Kidney epithelial cell (primary cell): ENCODE data around the gene GFM1. TPM values are rescaled to one million over a fixed set of nuclear protein-coding genes. Genes with fewer than 3 reads are reported as not detected.

Experiments
- DNase-seq: peaks from one replicate; pipeline ENCODE4 v3.0.0-alpha.2; 2010; ENCODE audit warnings: low read depth
- H3K27me3 ChIP-seq: 2 replicates; pipeline ENCODE4 v1.6.0; 2011; ENCODE audit warnings: low read length; ENCODE audit not compliant: control insufficient read depth, insufficient read depth
- H3K36me3 ChIP-seq: 2 replicates; pipeline ENCODE4 v1.5.1; 2011; ENCODE audit warnings: low read length; ENCODE audit not compliant: control insufficient read depth, insufficient read depth
- H3K4me3 ChIP-seq: 2 replicates; pipeline ENCODE4 v1.5.1; 2011; ENCODE audit warnings: low read depth, mild to moderate bottlenecking, control low read depth, low read length
- CTCF ChIP-seq: IDR thresholded peaks from 2 replicates; pipeline ENCODE4 v1.5.1; 2011; ENCODE audit warnings: mild to moderate bottlenecking, moderate library complexity, low read length, control low read depth, inconsistent platforms; ENCODE audit not compliant: insufficient read depth, poor library complexity, severe bottlenecking
- total RNA-seq: library from RNA; depleted of rRNA; stranded (reverse); fragments of >200 nt; gene quantifications from 2 replicates; pipeline ENCODE4 v1.2.3, GENCODE V29; 2015

GFM1 gene
- total RNA-seq, 1 donor from 2014 or later: 55.0 TPM

- Histone ChIP-seq H3K27me3 (no peaks in the 10 kb centered on the region), H3K4me3 (no peak overlapping the region), H3K36me3 (no peaks in the 10 kb centered on the region)
- TF ChIP-seq CTCF: no peak
- DNase-seq: no peak
Measured at GRCh38 chr3:158710601-158711000, 66.3 kb downstream of the GFM1 start.

- Histone ChIP-seq H3K4me3 (no peak overlapping the region), H3K27me3 (no peaks in the 10 kb centered on the region), H3K36me3 (no peaks in the 10 kb centered on the region)
- DNase-seq: no peak
- TF ChIP-seq CTCF: no peak
Measured at GRCh38 chr3:158711886-158712285, 67.6 kb downstream of the GFM1 start.

- H3K27me3 ChIP-seq: no peaks in the 10 kb centered on the region
- TF ChIP-seq CTCF: no peak
- H3K36me3 ChIP-seq: no peaks in the 10 kb centered on the region
- no peak overlapping the region for H3K4me3 ChIP-seq
- DNase-seq: no peak
Measured at GRCh38 chr3:158712443-158712842, 68.1 kb downstream of the GFM1 start.

GRCh38 chr3:158713094-158713499 is 68.8 kb downstream of the GFM1 start:
- no peaks in the 10 kb centered on the region for H3K27me3 ChIP-seq
- no peak for TF ChIP-seq CTCF
- no peak overlapping the region for H3K4me3 ChIP-seq
- no peaks in the 10 kb centered on the region for H3K36me3 ChIP-seq
- no peak for DNase-seq

GRCh38 chr3:158717576-158717975 is 73.2 kb downstream of the GFM1 start:
- no peak for DNase-seq
- H3K36me3 ChIP-seq: no peaks in the 10 kb centered on the region
- TF ChIP-seq CTCF: no peak
- no peaks in the 10 kb centered on the region for H3K27me3 ChIP-seq
- no peak overlapping the region for H3K4me3 ChIP-seq

GRCh38 chr3:158718490-158719170 is 74.3 kb downstream of the GFM1 start:
- H3K36me3 ChIP-seq: no peaks in the 10 kb centered on the region
- H3K4me3 ChIP-seq: no peak overlapping the region
- H3K27me3 ChIP-seq: no peaks in the 10 kb centered on the region
- DNase-seq: peak; percentile 75
- TF ChIP-seq CTCF: no peak
